ENCODE data around the gene TANK.

GRCh38 chr2:161234627-161235026 lies 74.4 kb downstream of the TANK start:
- TF ChIP-seq POLR2A (IDR thresholded peaks at IDR 0.05; ENCODE audit: borderline replicate concordance, extremely low read depth, insufficient read depth, insufficient read length), result no peak
- no peak for TF ChIP-seq EZH2 (IDR thresholded peaks at IDR 0.05)
- no peak for TF ChIP-seq CTCF (IDR thresholded peaks at IDR 0.05 in 2 of 3, conservative IDR thresholded peaks at IDR 0.05 in 1 of 3; ENCODE audit: borderline replicate concordance in 1 of 3, insufficient read depth in 1 of 3, low read depth in 2 of 3, low read length in 2 of 3)
- TF ChIP-seq JUND (IDR thresholded peaks at IDR 0.05), result no peak
- no peak for TF ChIP-seq RAD21 (IDR thresholded peaks at IDR 0.05; ENCODE audit: low read depth)
- no peak for TF ChIP-seq CBX3 (IDR thresholded peaks at IDR 0.05; ENCODE audit: low read depth)
- no peak for TF ChIP-seq SP1 (IDR thresholded peaks at IDR 0.05; ENCODE audit: low read depth)
- no peak for TF ChIP-seq ZNF274 (IDR thresholded peaks at IDR 0.05; ENCODE audit: low read depth, low read length)
- TF ChIP-seq EZH2phosphoT487 (IDR thresholded peaks at IDR 0.05; ENCODE audit: borderline replicate concordance), result no peak
- TF ChIP-seq POLR2AphosphoS5 (IDR thresholded peaks at IDR 0.05; ENCODE audit: low read depth, low read length), result no peak
- no peak for TF ChIP-seq MAX (IDR thresholded peaks at IDR 0.05)
- TF ChIP-seq TCF7L2 (IDR thresholded peaks at IDR 0.05; ENCODE audit: borderline replicate concordance, extremely low read depth, insufficient read depth, insufficient read length), result no peak
- TF ChIP-seq EGR1 (IDR thresholded peaks at IDR 0.05; ENCODE audit: low read depth), result no peak

All from HCT116 (cell line).